GM21717 (cell line): ENCODE data around the gene MAP2K6.
A peak's percentile ranks its signal among the peaks of the same experiment; 100 is the strongest.

ENCODE experiments used
- ATAC-seq: cut with Tn5 transposase; IDR thresholded peaks from one replicate; pipeline ENCODE4 v1.9.1; 2021; ENCODE audit warnings: mild to moderate bottlenecking, moderate library complexity; ENCODE audit not compliant: unreplicated experiment

Gene MAP2K6

DNA sequence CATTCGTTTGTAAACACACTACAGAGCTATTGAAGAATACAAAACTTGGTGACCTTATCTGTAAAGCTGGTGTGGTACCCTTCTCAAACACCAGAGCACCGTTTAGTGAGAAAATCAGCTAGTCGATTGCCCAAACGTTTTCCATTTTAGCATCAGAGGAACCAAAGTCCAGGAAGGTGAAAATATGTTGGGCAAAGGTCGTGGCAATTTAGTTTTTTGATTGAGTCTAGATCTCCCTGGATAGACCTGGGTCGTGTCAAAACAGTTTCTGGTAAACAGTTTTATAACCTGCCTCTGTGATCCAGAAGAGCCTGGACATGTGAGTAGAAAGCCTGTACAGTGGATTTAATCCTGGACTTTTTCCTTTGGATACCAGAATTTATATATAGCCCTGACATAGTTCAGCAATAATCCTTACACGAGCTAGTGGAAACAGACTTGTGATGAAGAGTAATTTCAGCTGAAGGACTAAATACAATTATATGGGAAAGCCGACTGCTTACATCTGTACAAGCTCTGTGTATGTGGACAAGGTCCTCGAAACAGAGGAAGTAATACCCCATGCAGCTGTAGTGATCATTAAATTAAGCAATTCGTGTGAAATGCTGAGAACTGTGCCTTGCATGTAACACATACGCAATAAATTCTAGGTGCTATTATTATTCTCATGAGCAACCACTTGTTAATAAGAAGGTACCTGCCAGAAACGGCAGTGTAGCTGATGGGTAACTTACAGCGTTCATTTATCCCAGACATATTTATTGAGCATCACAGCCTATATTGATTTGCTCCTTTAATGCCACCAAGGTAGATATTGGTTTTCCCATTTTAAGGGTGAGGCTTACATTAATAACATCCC lies 72.5 kb downstream of the MAP2K6 start:
- no peak for ATAC-seq

DNA sequence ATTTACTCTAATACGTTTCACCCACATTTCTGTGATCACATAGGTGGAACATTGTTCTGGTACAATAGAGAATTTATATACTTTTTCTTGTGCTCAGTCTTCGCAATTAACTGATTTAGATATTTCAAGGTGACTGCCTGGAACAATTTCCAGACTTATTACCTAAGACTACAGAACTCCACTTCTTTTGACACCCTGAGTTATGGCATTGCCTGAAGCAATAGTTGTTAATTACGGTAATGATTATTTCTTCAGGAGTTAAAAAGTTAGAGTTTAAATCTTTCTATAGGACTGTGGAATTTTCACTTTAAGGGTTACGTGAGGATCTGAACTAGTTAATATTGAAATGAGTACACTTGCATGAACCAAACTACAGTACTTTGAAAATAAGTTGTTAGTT lies 74.8 kb downstream of the MAP2K6 start:
- no peak for ATAC-seq

DNA sequence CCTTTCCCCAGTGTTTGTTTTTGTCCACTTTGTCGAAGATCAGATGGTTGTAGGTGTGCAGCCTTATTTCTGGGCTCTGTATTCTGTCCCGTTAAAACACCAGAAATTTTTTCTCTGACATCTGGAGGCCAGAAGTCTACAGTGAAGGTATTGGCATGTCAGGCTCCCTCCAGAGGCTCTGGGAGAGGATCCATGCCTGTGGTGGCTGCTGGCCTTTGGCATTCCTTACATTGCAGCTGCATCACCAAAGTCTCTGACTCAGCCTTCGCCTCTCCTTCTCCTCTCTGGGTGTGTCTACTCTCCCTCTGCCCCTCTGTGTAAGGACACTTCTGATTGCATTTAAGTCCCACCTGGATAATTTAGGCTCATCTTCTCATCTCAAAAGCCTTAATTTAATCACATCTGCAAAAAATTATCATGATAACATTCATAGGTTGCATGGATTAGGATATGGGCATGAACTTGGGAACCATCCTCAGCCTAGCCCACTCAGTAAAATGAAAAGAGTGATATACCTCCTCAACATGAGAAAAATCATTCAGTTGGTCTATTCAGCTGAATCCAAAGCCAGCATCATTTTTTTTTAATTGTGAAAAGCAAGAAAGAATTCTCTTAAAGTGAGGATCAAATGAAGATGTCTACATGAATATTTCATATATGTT lies 78.0 kb downstream of the MAP2K6 start:
- no peak for ATAC-seq

DNA sequence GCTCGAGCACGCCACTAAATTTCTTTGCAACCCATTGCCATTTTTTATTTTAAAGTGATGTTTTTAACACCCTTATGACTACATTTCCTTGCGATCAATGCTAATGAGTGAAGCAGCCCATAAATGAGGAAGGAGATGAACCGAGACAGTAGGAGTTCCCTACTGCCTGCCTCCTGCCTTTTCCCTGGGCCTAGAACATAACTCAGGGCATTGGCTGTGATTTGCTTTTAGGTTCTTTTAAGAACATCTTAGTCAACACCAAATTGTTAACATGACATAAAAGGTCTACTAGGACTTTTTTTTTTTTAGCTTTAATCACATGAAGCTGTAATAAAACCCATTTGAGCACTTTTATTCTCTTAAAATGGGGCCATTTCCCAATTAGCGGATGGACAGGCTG lies 81.3 kb downstream of the MAP2K6 start:
- ATAC-seq = no peak

DNA sequence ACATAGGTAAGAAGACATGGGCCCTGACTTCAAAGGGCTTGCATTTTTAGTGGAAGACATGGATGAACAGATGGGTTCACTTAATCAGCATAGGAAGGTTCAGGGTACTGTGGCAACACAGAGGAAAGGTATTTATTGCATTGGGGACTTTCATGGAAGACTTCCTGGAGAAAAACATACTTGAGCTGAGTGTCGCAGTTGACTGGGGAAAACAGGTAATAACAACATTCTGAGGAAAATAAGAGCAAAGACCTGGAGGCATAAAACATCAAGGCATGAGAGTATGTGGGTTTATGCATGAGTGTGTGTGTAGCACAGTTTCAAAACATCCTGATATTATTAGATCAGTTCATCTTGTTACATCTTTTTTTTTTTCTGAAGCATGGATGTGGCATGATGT lies 82.7 kb downstream of the MAP2K6 start:
- ATAC-seq = no peak

DNA sequence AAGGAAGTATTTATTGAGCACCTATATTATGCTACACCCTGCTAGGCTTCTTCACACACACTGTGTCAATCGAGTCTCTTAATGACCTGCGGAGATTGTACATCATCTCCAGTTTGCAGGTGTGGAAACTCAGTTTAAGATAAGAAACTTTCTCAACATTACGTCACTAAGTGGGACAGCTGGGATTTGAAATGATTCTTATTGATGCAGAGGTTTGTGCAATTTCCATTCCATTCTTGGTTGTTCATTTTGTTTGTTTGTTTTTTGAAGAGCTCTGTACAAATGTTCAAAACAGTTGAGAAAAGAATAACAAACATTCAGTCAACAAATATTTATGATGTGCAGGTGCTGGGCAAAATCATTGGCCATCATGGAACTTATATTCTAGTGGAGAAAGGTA lies 84.8 kb downstream of the MAP2K6 start:
- ATAC-seq = no peak

DNA sequence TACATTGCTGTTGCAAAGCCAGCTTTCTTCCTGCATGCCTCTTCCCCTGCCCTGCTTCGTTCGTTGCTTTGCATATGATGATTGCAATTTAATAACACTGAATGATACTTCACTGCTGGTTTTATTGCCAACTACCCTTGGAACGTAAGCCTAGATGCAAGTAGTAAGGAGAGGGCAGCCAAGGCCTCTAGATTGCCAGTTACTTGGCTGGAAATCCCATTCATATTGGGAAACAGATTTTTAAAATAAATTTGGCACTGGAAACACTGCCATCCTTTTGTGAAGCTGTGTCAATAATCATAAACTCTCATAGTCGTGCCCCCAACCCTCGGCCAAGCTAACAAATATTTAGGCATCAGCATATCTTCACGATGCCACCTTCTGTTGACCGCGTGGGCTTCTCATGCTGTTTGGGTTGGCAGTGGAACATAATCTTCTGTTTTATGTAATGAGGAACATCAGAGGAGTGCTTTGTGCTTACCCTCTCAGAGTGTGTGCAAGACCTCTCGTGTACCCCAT lies 86.5 kb downstream of the MAP2K6 start:
- no peak for ATAC-seq

DNA sequence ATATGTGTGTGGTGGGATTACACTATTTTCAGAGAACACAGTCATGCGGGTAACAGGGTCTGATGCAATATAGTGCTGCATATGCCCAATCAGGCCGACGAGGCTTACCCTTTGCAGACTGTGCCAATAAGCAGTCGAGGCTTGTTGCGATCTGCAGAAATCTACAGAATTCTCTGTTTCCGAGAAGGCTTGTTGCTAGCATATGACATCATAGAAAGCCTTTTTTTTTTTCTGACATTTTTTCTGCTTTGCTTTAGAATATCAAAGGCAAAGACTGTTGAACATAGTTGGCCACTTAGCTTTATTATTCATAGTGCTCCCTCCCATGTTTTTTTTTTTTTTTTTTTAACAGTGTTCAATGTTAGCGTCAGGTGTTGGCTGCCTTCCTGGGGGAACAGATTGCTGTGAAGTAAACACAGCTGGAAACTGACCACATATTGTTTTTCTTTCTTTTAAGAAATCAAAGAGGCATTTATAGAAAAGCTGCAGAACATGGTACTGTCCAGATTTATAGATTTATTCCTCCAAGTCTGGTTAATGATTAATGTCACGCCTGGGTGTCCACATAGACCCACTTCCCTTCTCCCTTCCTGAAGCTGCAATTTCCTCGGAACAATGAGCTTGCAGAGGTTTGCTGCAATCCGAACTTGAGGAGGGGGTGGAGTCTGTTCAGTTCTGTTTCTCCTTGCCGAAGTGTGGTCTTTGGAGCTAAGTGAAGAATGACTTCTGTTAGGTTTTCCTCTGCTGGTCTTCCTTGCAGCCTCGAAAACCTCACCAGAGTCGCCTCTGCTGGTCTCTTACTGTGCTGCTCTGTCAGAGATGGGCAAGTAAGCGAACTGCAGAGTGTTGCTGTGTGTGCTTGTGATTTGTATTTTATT lies 87.3 kb downstream of the MAP2K6 start:
- ATAC-seq = no peak

DNA sequence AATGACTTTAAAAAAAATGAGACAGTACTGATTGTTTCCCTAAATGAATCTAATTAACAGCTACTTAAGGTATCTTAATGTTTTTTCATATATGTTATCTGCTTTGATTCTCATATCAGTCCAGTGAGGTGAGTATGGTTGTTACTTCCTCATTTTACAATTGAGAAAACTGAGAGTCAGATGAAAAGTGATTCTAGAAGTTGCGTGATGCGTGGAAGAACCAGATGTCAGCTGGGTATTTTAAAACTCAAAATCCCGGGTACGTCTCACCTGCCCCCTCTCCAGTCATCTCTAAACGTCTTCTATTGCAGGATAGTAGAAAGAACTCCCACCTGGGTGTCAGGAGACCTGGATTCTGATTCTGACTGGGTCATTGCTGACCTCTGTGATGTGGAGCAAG lies 89.2 kb downstream of the MAP2K6 start:
- peak; percentile 80 for ATAC-seq

DNA sequence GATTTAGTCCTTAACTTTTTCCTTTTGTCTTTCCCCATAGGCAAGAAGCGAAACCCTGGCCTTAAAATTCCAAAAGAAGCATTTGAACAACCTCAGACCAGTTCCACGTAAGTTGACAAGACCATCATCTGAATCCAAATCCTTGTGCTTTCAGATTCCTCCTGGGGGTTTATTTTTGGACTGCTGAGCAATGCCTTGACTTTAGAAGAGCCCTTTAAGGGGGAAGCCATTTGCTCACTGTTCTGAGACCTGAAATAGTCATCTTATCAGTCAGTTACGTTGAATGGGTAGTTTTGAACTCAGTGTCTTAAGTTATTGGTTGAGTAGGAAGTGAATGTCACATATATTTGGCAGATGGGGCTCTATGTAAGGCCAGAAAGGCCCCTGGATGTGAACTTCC lies 91.2 kb downstream of the MAP2K6 start:
- ATAC-seq = no peak

DNA sequence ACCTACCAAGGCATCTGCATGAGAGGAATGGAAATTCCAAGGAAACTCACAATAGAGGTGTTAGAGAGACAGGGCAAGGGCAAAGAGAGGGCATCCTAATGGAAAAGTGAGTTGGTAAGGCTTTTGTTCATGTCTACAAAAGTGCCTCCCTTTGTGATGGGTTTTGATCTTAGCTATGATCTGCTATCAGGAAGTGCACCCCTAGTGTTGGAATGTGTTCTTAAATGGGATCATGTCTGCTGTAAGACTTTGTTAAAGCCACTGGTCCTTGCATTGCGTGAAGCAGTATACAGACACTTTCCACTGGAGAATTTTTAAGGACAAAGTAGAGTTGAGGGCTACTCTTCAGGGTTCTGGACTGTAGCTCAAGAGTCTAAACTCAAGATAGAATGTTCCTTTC lies 92.0 kb downstream of the MAP2K6 start:
- ATAC-seq = no peak

DNA sequence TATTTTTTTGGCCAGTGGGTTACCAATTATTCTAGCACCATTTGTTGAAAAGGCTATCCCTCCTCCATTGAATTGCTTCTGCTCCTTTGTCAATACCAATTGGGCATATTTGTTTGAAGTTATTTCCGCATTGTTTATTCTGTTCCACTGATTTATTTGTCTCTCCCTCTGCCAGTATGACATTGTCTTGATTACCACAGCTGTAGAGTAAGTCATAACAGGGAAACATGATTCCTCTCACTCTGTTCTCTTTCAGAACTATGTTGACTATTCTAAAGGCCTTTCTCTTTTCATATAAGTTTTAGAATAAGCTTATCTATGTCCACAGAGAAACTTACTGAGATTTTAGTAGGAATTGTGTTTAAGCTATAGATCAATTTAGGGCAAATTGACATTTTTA lies 94.3 kb downstream of the MAP2K6 start:
- ATAC-seq = no peak

DNA sequence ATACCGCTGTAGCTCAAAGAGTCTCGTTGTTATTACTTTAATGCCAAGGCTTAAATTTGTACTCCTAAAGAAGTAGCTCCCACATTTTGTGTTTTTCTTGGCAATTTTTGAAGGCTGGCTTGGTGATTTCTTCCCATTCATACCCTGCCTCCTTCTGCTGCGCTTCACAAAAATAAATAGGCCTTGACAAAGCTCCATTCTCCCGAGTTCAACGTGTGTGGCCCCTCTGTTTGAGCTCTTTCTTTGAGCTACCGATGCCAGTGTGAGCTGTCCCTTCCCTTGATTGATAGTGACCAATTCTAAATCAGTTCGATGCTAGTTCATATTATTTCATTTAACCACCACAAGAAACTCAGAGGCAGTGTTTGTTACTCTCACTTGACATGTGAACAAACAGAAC lies 96.8 kb downstream of the MAP2K6 start:
- no peak for ATAC-seq

DNA sequence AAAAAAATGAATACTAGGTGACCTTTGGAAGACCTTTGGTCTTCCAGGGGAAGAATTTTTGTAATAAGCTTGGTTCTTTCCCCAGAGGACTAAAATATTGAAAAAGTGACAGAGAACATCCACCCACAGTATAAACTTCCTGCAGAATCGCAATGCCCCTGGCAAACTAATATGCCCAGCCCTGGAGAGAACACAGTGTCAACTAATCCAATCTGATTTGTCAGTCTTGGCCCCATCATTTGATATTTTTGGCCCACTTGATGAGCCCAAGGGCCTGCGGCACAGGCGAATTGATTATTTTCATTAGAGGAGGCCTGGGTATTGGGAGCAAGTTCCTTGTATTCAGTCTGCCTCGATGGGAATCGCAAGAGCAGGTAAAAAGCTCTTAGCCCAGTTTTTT lies 98.4 kb downstream of the MAP2K6 start:
- ATAC-seq = no peak

DNA sequence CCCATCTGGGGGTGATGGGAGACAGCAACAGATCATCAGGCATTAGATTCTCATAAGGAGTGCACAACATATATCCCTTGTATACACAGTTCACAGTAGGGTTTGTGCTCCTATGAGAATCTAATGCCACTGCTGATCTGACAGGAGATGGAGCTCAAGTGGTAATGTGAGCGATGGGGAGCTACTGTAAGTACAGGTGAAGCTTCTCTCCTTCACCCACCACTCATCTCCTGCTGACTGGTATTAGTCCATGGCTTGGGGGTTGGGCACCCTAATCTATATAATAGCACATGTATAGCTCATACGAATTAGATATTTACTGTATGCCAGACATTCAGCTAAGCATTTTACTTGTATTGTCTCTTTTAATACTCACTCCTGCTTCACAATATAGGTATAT lies 101.7 kb downstream of the MAP2K6 start:
- no peak for ATAC-seq

DNA sequence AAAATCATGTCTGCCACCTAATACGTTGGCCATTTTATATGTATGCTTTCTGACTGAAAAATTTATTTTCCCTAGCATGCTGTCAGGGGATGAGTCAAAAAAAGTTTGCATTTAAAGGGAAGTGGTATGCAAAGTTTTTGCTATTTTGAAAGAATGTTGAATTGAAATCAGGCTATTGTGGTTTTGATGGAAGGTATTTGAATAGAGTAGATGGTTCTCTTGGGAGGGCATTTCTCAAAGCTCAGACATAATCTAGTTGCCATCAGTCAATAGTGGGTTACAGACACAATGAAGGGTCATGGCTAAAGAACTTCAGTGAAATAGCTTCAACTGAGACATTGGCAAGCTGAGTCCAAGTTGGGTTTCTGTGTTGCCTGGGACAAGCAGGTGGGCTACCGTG lies 102.4 kb downstream of the MAP2K6 start:
- peak; percentile 94 for ATAC-seq

DNA sequence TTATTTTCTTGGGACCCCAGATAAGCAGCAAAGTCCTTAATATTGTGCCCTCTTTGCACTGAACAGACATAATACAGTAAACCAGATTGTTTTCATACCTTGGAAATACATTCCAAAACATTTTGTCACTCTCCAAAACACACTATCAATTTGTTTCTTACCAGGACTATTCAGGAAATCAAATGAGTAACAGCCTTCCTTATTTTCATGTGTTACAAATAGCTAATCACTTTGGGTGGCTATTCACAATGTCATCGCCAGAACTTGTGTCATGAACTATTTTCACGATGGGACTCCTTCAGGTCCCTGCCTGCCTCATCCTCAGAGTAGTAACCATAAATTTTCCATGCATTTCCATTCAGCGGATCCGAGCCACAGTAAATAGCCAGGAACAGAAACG lies 104.5 kb downstream of the MAP2K6 start:
- ATAC-seq = no peak

DNA sequence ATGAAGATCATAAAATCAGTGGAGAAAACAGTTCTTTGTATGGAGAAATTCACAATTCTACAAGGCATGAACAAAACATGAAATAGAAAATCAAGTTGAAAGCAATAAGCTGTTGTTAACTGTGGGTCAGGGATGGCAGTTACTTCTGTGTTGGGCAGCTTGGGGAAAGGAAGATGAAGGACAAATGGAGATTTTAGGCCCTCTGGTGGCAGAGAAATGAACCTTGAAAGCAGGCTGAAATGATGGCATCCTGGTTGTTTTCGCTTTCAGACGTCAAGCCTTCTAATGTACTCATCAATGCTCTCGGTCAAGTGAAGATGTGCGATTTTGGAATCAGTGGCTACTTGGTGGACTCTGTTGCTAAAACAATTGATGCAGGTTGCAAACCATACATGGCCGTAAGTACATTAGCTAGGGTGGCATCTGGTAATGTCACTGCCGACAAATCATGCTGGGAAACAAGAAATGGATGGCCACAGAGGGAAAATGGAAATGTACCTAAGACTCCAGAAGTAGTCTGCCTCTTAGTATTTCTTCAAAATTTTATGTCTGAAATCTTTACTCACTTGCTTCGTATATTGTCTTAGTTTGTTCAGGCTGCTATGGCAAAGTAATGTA lies 108.9 kb downstream of the MAP2K6 start:
- peak; percentile 68 for ATAC-seq

DNA sequence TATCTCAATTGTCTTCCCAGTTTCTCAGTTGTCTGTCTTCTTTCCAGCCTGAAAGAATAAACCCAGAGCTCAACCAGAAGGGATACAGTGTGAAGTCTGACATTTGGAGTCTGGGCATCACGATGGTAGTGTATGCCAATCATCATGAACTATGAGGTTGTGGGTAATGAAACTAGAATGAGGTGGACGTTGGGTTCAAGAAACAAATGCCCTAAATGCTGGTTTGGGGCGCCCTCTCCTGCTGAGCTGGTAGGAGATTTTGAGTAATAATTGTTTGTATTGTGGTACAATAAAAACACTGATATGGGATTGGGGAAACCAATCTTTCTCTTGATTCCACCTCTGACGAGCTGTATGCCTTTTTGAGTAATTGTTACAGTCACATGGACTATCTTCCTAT lies 110.4 kb downstream of the MAP2K6 start:
- ATAC-seq = no peak

DNA sequence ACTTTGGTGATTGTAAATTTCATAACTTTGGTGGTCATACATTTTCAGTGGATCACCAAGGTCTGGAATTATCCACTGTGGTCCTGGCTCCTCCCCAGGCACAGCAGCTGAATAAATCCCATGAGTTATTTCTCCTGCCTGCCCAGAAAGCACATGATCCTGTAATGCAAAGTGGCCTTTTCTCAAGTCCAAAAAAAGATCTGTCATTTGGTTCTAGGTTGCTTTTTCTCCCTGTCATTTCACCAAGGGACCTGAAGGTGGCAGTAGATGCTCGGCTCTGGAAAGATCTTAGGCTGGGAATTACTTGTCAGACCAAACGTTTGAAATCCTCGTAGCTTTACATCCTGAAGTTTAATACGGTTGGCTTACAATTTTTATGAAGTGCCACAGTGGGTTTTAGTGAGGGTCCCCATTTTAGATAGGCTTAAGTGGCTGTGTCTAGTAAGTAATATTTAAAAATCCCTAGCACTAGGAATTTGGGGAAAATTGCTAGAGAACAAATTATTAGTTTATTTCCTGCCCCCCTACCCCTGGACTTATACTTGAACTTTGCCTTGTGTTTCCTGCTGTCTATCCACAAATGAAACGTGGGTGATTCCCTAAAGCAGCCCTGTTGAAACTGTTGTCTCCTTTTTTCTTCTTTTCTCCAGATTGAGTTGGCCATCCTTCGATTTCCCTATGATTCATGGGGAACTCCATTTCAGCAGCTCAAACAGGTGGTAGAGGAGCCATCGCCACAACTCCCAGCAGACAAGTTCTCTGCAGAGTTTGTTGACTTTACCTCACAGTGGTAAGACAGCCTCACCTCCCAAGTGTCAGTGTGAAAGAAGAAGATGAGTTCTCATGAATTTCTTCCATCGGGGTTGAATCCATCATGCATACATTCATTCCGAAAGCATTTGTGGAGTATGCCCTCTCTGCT lies 111.7 kb downstream of the MAP2K6 start:
- ATAC-seq = peak; percentile 56
